HCT116 (cell line): Measurements from ENCODE around the gene PCDH15. TPM values are rescaled to one million over a fixed set of nuclear protein-coding genes. Genes with fewer than 3 reads are reported as not detected.

Source experiments
- ATAC-seq: fragments of 200-7000 bp; cut with Tn5 transposase; 2 replicates; pipeline ENCODE4 v1.9.1; 2020; ENCODE audit warnings: mild to moderate bottlenecking, moderate library complexity
- BruUV-seq: library from RNA; stranded (reverse); fragments of 400-500 nt; replicated peaks from 2 replicates; lab custom pipeline; 2021; lab: Mats Ljungman, UMichigan
- CTCF ChIA-PET: fragments of 300-600 bp; sonication (Branson Sonifier 250); formaldehyde crosslinking; loops from one replicate; lab custom pipeline; 2021; ENCODE audit warnings: antibody characterized with exemption; lab: Charles Lee
- POLR2A ChIA-PET: fragments of 300-600, 350-600 bp; sonication (Branson Sonifier 250); formaldehyde crosslinking; loops from one replicate; lab custom pipeline; 2021; ENCODE audit warnings: antibody characterized with exemption; lab: Charles Lee
- RAD21 ChIA-PET, 2 experiments: fragments of 300-600 bp; sonication (Branson Sonifier 250); formaldehyde crosslinking; loops; one replicate each; lab custom pipeline; 2023; ENCODE audit warnings: low total read pairs in 2 of 2; ENCODE audit not compliant: uncharacterized antibody in 2 of 2, unreplicated experiment in 2 of 2, low non-redundant PET in 1 of 2; lab: Charles Lee
- DNase-seq: peaks from one replicate; pipeline ENCODE4 v3.0.0-alpha.2; 2010; ENCODE audit warnings: low read depth, low spot score
- H2AFZ ChIP-seq: fragments of 200-600 bp; shearing (Covaris generic), sonication (generic); 2 replicates; pipeline ENCODE4 v1.6.1; 2017; ENCODE audit warnings: low read depth, mixed run types, mixed read lengths, antibody characterized with exemption, low read length; ENCODE audit not compliant: poor library complexity, severe bottlenecking
- H3K27ac ChIP-seq: 2 replicates; pipeline ENCODE4 v1.5.1; 2012; ENCODE audit warnings: low read depth, low read length
- H3K27me3 ChIP-seq: fragments of 200-600 bp; sonication (generic); 2 replicates; pipeline ENCODE4 v1.6.1; 2016; ENCODE audit warnings: mixed run types, low read length, mixed read lengths; ENCODE audit not compliant: insufficient read depth
- H3K36me3 ChIP-seq, 2 experiments: fragments of 200-500 bp in 1 of 2; fragments of 200-600 bp in 1 of 2; sonication (Bioruptor generic) in 1 of 2; sonication (generic) in 1 of 2; 2 replicates each; pipeline versions ENCODE4 v1.5.1 to v1.6.1; 2014 to 2016; ENCODE audit warnings: low read length in 2 of 2, inconsistent platforms in 1 of 2, mixed read lengths in 1 of 2, mixed run types in 1 of 2; ENCODE audit not compliant: insufficient read depth in 2 of 2, control insufficient read depth in 1 of 2
- H3K4me1 ChIP-seq, 2 experiments: fragments of 200-600 bp in 1 of 2; sonication (generic) in 1 of 2; 2 replicates each; pipeline versions ENCODE4 v1.5.1 to v1.6.1; 2012 to 2017; ENCODE audit warnings: low read length in 2 of 2, inconsistent platforms in 1 of 2, mild to moderate bottlenecking in 1 of 2, mixed read lengths in 1 of 2, mixed run types in 1 of 2, moderate library complexity in 1 of 2; ENCODE audit not compliant: insufficient read depth in 2 of 2, control insufficient read depth in 1 of 2
- H3K4me2 ChIP-seq: fragments of 200-600 bp; sonication (generic); 2 replicates; pipeline ENCODE4 v1.6.1; 2017; ENCODE audit warnings: mixed run types, low read length, mixed read lengths
- H3K4me3 ChIP-seq, 2 experiments: fragments of 200-600 bp in 1 of 2; sonication (generic) in 1 of 2; replicated peaks in 1 of 2; 2 replicates each; pipeline ENCODE4 v1.5.1; 2011 to 2016; ENCODE audit warnings: low read length in 2 of 2, control low read depth in 1 of 2, low read depth in 1 of 2, mild to moderate bottlenecking in 1 of 2, mixed read lengths in 1 of 2, mixed run types in 1 of 2
- H3K79me2 ChIP-seq: fragments of 200-600 bp; sonication (generic); 2 replicates; pipeline ENCODE4 v1.6.1; 2017; ENCODE audit warnings: mild to moderate bottlenecking, mixed run types, low read length, moderate library complexity, mixed read lengths; ENCODE audit not compliant: insufficient read depth
- H3K9ac ChIP-seq: fragments of 200-600 bp; sonication (generic); 2 replicates; pipeline ENCODE4 v1.6.1; 2016; ENCODE audit warnings: low read length, mixed read lengths
- H3K9me2 ChIP-seq: fragments of 200-600 bp; sonication (generic), shearing (Covaris generic); 2 replicates; pipeline ENCODE4 v1.6.1; 2017; ENCODE audit warnings: mixed run types, mild to moderate bottlenecking, moderate library complexity; ENCODE audit not compliant: insufficient read depth
- H3K9me3 ChIP-seq, 2 experiments: fragments of 200-500 bp in 1 of 2; fragments of 200-600 bp in 1 of 2; sonication (Bioruptor generic) in 1 of 2; sonication (generic) in 1 of 2; 2 replicates each; pipeline ENCODE4 v1.6.1; 2014 to 2017; ENCODE audit warnings: low read length in 2 of 2, mixed read lengths in 2 of 2, inconsistent platforms in 1 of 2, low read depth in 1 of 2, mild to moderate bottlenecking in 1 of 2, mixed run types in 1 of 2, moderate library complexity in 1 of 2; ENCODE audit not compliant: control insufficient read depth in 1 of 2, insufficient read depth in 1 of 2
- H4K20me1 ChIP-seq: fragments of 200-600 bp; sonication (generic), shearing (Covaris generic); 2 replicates; pipeline ENCODE4 v1.6.1; 2017; ENCODE audit warnings: mixed run types, mild to moderate bottlenecking, moderate library complexity; ENCODE audit not compliant: insufficient read depth
- ATF3 ChIP-seq: IDR thresholded peaks from 2 replicates; pipeline ENCODE4 v1.6.1; 2012
- CBX3 ChIP-seq: IDR thresholded peaks from 2 replicates; pipeline ENCODE4 v1.6.1; 2012; ENCODE audit warnings: low read depth
- CEBPB ChIP-seq: IDR thresholded peaks from 2 replicates; pipeline ENCODE4 v1.6.1; 2012; ENCODE audit warnings: low read depth
- CTCF ChIP-seq, 3 experiments: fragments of 200-600 bp in 1 of 3; sonication (generic) in 1 of 3; IDR thresholded peaks in 2 of 3; conservative IDR thresholded peaks in 1 of 3; 2 replicates each; pipeline ENCODE4 v1.5.1; 2012 to 2017; ENCODE audit warnings: low read depth in 2 of 3, low read length in 2 of 3, antibody characterized with exemption in 1 of 3, borderline replicate concordance in 1 of 3, control low read depth in 1 of 3, mild to moderate bottlenecking in 1 of 3, mixed read lengths in 1 of 3, mixed run types in 1 of 3, moderate library complexity in 1 of 3; ENCODE audit not compliant: insufficient read depth in 1 of 3
- EZH2phosphoT487 ChIP-seq: fragments of 200-600 bp; IDR thresholded peaks from 2 replicates; pipeline ENCODE4 v1.6.1; 2018; ENCODE audit warnings: antibody characterized with exemption, borderline replicate concordance
- POLR2A ChIP-seq: IDR thresholded peaks from 2 replicates; pipeline ENCODE4 v1.7.0; 2011; ENCODE audit warnings: borderline replicate concordance; ENCODE audit not compliant: insufficient read depth, insufficient read length; ENCODE audit errors: extremely low read depth
- POLR2AphosphoS5 ChIP-seq: IDR thresholded peaks from 2 replicates; pipeline ENCODE4 v1.6.1; 2011; ENCODE audit warnings: mild to moderate bottlenecking, low read depth, low read length, moderate library complexity
- SIN3A ChIP-seq: IDR thresholded peaks from 2 replicates; pipeline ENCODE4 v1.6.1; 2012; ENCODE audit warnings: low read depth
- SRF ChIP-seq: IDR thresholded peaks from 2 replicates; pipeline ENCODE4 v1.6.1; 2012; ENCODE audit warnings: low read depth
- TCF7L2 ChIP-seq: IDR thresholded peaks from 2 replicates; pipeline ENCODE4 v1.7.0; 2011; ENCODE audit warnings: borderline replicate concordance, inconsistent platforms; ENCODE audit not compliant: insufficient read depth, insufficient read length; ENCODE audit errors: extremely low read depth
- ZFX ChIP-seq: fragments of 450-650 bp; IDR thresholded peaks from 2 replicates; pipeline ENCODE4 v1.6.1; 2017
- ZNF274 ChIP-seq: fragments of 200-500 bp; sonication (Bioruptor generic); IDR thresholded peaks from 2 replicates; pipeline ENCODE4 v1.6.1; 2014; ENCODE audit warnings: mild to moderate bottlenecking, low read depth, low read length, inconsistent platforms
- intact Hi-C: fragments of 100-400 bp; cut with micrococcal nuclease; formaldehyde crosslinking; loops from 2 replicates; pipeline ENCODE4 v1.10.0; 2022
- total RNA-seq: library from RNA; stranded (reverse); gene quantifications from one replicate; pipeline ENCODE4 v1.2.1, GENCODE V29; 2021; ENCODE audit not compliant: unreplicated experiment

Gene PCDH15
- total RNA-seq, 1 experiment from 2014 or later: not detected

- no peak for ATAC-seq
- no peak for TF ChIP-seq POLR2AphosphoS5
- no peak for TF ChIP-seq SRF
- no peak for TF ChIP-seq TCF7L2
- TF ChIP-seq CBX3: no peak
- no peak for TF ChIP-seq CEBPB
- TF ChIP-seq CTCF (IDR thresholded peaks at IDR 0.05 in 2 of 3, conservative IDR thresholded peaks at IDR 0.05 in 1 of 3; ENCODE audit: borderline replicate concordance in 1 of 3, insufficient read depth in 1 of 3, low read depth in 2 of 3, low read length in 2 of 3): no peak
- TF ChIP-seq ZFX: no peak
- no peak for TF ChIP-seq EZH2phosphoT487
- TF ChIP-seq POLR2A: no peak
- TF ChIP-seq ATF3: no peak
- TF ChIP-seq SIN3A: no peak
- no peak for TF ChIP-seq ZNF274
- no peak for DNase-seq
- Histone ChIP-seq H3K4me1 (no peaks in the 10 kb centered on the region), H3K9ac (no peak overlapping the region), H3K4me3 (no peak overlapping the region), H3K36me3 (no peaks in the 10 kb centered on the region), H3K27me3 (no peaks in the 10 kb centered on the region), H3K9me3 (peaks cover 19 to 36% of the 10 kb centered on the region in 2 experiments; a peak in 2 of 4 replicates), H3K4me2 (no peak overlapping the region), H4K20me1 (no peaks in the 10 kb centered on the region), H2AFZ (no peak overlapping the region), H3K9me2 (no peaks in the 10 kb centered on the region), H3K79me2 (no peaks in the 10 kb centered on the region), H3K27ac (no peak overlapping the region)
- intact Hi-C loops: no loop called here
- BruUV-seq: no TSS peak
- RAD21 ChIA-PET: no interaction called here
- POLR2A ChIA-PET: no interaction called here
- CTCF ChIA-PET: no interaction called here
Measured at GRCh38 chr10:54139819-54140428, 661.1 kb downstream of the PCDH15 start.
